CD4-positive, alpha-beta T cell treated with Interleukin-6 at 100 ng/mL for 8 hours (primary cell): ENCODE data around the gene TEX264.

Experiments
- DNase-seq: peaks from one replicate; pipeline ENCODE4 v3.0.0-alpha.2; 2020; ENCODE audit warnings: mixed read lengths, low spot score

TEX264 gene

DNA sequence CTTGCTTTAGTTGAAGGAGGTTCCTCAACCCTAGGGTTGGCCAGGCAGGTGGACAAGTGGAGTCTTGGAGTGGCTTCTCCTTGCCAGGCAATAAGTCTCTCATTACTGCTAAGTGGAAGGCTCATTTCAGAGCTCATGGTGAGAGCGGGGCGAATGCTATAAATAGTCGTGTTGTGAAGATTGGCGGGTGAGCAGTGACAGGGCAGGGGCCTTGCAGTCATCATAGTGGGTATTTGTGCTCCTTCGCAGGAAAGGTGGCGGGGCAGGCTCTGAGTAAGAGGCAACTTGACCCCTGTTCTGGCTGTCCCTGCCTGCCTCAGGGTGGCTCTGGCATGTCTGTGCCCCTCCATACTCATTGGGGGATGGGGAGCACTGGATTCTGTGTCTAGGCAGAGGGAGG, 27.2 kb downstream of the TEX264 start:
- no peak for DNase-seq

DNA sequence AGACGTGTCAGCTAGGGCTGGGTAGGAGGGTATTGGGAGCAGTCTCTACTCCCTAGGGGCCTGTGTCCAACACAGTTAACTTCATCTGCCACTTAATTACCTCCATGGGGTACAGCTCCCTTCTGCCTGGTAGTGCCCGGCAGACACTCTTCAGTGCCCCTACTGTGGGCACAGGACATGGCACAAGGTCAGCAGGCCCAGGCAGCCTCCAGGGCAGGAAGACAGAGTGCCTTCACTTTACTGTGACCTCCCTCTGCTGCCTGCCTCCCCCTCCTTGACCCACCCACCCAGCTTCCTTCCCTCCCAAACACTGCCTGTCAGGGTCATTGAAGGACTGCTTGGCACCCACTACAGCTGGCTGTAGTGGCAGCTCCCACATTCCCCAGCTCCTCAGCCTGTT, 29.4 kb downstream of the TEX264 start:
- no peak for DNase-seq

DNA sequence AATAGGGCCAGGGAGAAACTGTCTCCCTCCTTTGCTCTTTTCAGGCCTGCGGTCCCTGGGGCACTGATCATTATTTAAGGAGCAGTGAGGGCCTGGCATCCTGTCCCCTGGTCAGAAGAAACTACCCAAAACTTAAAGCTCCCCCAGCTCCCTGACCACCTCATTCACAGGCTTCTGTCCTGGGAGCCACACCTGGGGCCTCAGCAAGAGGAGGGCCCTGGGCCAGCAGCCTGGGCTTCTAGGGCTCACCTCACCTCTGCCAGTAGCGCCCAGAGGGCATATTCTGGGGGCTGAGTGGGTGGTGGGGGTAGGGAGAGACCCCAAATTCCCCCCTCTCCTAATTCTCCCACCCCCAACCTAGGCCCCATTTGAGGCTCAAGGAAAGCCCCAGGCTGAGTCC, 31.1 kb downstream of the TEX264 start:
- no peak for DNase-seq

DNA sequence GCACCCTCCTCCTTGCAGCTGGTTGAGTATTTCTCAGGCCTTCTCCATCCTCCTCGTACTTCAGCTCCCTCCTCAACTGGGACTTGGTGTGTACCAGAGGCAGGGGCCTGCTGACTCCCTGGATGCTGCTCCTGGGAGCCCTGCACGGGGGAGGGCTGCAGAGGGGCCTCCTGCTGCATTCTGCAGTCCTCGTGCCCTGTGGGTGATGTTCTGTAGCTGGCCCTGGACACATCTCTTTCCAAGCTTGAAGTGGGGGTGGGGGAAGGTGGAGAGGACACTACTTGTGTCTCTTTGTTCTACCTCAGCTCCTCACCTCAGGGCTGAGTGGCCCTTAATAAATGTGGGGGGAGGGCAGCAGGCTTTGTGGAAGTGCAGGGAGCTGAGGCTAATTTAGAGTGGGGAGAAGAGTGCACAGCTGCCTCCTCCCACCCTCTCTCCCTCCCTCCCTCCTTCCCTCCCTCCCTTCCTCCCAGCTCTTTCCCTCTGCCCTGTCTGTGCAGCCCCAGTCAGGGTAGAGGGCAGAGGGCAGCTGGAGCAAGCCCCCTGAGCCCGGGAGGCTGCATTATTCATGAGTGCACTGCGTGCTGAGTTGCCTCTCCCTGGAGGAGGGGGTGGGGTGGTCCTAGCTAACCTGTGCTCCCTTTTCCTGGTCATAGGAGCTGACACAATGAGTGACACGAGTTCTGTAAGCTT, 32.2 kb downstream of the TEX264 start:
- DNase-seq = no peak

DNA sequence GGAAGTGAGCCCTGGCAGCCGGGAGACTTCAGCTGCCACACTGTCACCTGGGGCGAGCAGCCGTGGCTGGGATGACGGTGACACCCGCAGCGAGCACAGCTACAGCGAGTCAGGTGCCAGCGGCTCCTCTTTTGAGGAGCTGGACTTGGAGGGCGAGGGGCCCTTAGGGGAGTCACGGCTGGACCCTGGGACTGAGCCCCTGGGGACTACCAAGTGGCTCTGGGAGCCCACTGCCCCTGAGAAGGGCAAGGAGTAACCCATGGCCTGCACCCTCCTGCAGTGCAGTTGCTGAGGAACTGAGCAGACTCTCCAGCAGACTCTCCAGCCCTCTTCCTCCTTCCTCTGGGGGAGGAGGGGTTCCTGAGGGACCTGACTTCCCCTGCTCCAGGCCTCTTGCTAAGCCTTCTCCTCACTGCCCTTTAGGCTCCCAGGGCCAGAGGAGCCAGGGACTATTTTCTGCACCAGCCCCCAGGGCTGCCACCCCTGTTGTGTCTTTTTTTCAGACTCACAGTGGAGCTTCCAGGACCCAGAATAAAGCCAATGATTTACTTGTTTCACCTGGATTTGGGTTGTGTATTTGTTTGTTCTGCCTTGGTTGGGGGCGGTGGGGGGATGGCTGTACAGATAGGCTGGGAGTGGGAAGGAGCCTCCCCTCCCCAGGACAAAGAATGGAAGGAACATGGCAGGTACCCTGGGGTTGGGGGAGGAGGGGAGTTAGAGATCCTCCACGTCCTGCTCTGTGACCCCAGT, 32.9 kb downstream of the TEX264 start:
- no peak for DNase-seq

DNA sequence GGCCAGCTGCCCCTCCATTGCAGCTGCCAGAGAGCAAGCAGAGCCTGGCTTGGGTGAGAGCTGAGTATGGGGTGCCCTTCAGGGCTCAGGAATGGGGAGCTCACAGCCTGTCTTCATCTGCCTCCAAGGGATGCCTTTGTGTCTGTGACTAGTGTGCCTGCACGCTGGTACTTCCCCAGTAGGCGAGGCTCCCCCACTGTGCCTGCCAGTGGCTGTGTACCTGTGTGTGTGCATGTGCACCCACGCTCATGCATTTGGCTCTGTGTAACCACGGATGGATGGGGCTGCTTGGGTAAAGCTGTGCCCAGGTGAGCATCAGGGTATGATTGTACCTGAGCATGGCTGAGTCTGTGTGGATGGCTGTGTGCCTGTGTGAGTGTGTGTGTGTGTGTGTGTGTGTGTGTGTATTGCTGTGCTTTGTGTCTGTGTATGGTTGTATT, 33.5 kb downstream of the TEX264 start:
- no peak for DNase-seq

DNA sequence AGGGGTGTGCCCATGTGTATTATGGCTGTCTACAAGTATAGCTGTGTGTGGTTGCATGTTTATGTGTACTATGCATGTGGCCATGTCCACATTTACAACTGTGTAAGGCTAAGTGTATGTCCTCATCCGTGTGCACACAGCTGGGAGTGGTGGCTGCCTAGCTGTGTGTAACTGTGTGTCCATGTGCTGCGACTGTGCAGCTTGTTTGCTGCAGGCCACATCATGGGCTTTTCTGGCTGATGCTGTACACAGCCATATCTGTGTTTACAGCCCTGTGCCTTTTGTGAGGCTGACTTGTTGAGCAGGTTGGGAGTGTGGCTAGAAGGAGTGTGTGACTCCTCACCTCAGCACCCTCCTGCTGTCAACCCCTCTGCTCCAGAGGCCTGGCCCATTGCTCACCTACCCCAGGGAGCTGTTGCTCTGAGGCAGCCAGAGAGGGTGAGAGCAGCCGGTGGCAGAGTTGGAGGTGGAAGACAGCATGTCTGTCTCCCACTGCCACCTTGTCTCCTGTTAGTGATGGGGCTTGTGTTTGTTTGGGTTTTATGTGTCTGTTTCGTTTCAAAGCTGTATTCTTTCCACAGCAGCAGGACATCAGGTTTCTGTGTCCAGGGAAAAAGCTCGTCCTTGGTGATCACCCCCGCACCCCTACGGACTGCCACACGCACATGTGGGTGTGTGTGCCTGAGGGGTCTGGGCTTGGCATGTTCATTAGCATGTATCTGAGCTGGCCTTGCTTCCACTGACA, 34.4 kb downstream of the TEX264 start:
- DNase-seq = no peak

DNA sequence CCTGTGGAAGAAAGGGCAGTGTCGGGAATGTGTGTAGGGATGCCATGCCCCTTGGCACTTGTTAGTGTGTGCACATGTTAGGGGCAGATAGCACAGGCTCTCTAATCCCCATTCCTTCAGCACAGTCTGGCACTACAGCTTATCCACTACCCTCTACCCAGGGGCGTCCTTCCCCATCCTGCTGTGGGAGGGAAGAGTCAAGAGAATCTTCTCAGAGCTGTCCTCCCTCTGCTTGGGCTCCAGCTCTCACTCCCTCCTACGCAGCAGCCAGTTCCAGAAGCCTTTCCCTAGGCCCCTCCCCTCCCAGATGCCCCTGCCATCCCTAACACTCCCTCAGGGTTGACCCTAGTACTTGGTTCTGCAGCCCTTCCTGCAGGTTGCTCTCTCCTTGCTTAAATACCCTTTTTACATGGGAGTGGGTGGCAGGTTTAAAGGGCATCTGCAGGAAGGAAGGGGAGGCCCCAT, 35.0 kb downstream of the TEX264 start:
- no peak for DNase-seq

DNA sequence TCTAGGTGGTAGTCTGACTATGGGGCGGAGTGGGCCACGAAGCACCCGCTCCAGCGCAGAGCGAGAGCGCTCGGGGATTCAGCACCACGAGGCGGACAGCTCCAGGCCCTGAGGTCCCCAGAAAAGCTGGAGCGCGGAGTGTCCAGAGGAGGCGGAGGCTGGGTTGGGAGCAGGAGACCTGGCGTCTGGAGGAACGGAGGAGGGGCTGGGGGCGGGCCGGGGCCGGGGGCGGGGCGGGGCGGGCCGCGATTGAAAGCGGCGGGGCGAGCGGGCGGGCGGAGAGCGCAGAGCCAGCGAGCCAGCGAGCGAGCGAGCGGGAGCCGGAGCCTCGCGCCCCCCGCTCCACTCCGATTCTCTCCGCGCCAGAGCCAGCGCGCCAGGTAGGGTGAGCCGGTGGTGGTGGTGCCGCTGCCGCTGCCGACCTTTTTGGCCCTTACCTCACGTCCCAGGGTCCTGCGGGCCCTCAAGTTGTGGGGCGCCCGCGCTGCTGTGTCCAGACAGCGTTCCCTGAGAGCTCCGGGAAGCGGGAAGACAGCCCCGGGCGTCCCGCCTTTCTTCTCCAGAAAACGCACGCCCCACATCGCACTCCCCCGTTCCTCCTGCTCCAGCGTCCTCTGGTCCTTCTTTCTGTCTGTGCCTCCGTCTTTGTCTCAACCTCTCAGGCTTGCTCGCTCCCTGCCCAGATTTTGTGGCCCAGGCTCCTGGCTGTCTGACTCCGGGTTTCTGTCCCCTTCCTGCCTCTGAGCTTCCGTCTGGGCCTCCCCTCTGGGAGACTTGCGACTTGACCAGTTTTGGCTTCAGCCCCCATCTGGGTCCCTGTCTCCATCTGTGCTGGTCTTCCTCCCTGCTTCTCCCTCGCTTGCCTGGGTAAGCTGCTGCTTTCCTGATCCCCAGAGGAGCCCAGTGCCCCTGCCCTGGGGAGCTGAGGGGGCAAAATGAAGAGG, 36.0 kb downstream of the TEX264 start, which contains the start of gene GRM2:
Gene GRM2 (plus strand): TSS at position 281 of the 944 bp plus-strand sequence. CDS start 1,916 bp downstream, outside the sequence.
- no peak for DNase-seq

DNA sequence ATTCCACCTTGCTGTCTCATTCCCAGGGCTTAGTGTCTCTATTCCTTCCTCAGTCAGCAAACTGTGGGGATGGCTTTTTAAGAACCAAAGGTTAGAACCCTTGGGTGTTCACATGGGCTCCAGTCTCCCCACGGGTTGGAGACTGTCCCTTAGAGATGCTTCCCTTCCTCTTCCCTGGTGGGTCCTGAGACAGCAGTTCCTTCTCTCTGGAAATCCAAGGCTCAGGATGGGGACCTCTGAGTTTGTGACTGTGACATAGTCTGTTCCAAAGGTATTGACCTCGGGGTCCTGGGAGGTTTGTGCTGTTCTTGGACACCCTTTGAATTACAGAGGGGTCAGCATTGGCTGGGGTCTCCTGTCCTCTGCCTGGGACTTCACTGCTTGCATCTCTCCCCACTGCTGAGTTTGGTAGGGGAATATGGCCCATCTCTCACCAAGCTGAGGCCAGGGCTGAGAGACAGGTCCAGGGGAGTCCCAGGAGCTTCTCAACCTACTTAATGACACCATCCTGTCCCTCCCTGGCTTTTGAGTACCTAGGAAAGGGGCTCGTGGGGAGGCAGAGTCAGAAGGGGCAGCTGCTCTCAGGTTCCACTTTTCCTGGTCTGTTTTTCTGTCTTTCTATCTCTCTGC, 37.3 kb downstream of the TEX264 start:
- no peak for DNase-seq

DNA sequence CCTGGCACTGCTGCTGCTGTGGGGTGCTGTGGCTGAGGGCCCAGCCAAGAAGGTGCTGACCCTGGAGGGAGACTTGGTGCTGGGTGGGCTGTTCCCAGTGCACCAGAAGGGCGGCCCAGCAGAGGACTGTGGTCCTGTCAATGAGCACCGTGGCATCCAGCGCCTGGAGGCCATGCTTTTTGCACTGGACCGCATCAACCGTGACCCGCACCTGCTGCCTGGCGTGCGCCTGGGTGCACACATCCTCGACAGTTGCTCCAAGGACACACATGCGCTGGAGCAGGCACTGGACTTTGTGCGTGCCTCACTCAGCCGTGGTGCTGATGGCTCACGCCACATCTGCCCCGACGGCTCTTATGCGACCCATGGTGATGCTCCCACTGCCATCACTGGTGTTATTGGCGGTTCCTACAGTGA, 38.0 kb downstream of the TEX264 start:
- DNase-seq = no peak

DNA sequence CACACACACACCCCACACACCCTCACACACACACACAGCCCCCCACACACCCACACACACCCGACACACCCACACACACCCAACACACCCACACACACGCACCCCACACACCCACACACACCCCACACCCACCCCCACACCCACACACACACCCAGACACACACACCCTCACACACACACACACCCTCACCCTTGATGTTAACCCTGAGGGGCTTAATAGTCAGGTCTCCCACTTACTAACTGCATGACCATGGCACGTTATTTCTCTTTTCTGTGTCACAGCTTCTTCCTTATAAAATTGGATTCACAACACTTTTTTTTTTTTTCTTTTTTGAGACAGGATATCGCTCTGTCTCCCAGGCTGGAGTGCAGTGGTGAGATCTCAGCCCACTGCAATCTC, 38.6 kb downstream of the TEX264 start:
- DNase-seq = no peak

DNA sequence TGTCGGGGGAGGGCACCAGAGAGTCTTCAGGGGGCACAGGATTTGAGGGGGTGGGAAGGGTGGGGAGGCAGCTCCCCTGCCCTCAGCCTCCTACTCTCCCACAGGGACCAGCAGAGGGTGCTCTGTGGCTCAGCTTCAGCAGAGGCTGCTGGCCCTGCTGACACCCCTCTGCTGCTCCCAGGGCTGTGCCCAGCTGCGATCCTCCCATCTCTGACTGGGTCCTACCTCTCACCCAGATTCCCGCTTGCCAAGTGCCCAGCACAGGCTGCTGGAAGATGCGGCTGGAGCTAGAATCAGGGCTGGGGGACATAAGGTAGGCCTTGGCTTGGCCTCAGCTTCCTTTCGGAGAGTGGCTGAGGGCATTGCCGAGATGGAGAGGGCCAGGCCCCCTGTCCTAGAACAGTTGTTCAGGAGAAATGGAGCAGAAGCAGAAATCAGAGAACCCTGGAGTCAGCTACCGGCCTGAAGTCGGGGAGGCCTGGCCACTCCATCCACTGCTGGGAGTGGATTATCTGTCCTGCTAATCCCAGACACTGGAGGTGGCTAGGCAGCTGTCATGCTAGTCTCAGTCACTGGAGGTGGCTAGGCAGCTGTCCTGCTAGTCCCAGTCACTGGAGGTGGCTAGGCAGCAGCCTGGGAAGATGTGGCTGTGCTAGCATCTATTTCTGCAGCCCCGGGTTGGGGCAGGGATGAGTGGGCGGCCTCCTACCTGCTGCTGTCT, 39.7 kb downstream of the TEX264 start:
- DNase-seq = no peak

DNA sequence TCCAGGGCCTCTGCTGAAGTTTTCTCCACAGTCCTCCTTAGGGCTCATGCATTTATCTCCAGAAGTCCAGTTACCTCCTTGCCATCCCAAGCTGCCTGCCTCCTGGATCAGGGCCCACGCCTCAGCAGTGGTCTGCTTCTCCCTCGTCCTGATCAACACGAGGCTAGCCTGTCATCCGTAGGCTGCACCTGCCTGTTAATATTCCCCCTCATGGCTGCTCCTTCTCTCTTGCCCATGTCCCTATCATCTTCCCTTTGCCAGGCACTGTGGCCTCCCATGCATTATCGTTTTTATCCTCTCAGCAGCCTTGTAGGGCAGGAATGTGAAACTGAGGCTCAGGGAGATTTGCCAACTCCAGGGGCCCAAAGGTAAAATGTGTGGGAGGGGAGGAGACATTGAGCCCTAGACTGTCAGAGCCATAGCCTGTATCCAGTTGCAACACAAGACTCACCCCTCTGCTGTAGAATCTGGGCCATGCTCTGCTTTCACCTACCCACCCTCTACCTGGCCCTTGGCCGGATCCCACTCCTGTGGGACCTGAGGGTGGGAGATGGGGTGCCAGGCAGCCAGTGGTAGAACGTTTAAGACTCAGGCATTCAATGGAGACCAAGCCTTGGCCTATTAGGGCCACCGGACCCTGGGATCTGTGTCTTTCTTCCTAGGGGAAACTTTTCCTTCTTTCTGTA, 40.4 kb downstream of the TEX264 start:
- no peak for DNase-seq

DNA sequence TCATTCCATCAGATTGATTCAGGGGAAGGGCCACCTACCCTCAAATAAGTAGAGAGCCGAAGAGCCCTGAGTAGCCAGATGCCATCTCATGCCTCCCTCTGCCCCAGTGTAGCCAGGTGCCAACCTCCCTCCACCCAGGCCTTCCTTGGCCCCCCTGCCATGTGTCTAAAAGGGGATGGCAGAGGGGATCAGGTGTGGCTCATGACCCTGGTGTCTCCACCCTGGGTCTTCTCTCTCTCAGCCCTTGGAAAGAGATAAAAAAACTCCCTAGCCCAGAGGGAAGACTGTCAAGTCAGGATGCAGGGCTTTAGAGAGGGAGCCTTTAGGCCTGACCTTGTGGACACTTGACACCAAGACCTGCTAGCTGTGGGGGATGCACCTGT, 41.0 kb downstream of the TEX264 start:
- no peak for DNase-seq

DNA sequence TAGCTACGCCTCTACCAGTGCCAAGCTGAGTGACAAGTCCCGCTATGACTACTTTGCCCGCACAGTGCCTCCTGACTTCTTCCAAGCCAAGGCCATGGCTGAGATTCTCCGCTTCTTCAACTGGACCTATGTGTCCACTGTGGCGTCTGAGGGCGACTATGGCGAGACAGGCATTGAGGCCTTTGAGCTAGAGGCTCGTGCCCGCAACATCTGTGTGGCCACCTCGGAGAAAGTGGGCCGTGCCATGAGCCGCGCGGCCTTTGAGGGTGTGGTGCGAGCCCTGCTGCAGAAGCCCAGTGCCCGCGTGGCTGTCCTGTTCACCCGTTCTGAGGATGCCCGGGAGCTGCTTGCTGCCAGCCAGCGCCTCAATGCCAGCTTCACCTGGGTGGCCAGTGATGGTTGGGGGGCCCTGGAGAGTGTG, 41.5 kb downstream of the TEX264 start:
- no peak for DNase-seq

DNA sequence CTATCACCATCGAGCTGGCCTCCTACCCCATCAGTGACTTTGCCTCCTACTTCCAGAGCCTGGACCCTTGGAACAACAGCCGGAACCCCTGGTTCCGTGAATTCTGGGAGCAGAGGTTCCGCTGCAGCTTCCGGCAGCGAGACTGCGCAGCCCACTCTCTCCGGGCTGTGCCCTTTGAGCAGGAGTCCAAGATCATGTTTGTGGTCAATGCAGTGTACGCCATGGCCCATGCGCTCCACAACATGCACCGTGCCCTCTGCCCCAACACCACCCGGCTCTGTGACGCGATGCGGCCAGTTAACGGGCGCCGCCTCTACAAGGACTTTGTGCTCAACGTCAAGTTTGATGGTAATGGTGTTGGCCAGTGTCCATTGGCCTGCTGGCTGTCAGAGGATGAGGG, 41.9 kb downstream of the TEX264 start:
- DNase-seq = no peak

DNA sequence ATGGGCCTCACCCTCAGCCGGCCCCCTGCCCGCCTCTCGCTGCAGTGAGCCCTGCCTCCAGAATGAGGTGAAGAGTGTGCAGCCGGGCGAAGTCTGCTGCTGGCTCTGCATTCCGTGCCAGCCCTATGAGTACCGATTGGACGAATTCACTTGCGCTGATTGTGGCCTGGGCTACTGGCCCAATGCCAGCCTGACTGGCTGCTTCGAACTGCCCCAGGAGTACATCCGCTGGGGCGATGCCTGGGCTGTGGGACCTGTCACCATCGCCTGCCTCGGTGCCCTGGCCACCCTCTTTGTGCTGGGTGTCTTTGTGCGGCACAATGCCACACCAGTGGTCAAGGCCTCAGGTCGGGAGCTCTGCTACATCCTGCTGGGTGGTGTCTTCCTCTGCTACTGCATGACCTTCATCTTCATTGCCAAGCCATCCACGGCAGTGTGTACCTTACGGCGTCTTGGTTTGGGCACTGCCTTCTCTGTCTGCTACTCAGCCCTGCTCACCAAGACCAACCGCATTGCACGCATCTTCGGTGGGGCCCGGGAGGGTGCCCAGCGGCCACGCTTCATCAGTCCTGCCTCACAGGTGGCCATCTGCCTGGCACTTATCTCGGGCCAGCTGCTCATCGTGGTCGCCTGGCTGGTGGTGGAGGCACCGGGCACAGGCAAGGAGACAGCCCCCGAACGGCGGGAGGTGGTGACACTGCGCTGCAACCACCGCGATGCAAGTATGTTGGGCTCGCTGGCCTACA, 44.4 kb downstream of the TEX264 start:
- no peak for DNase-seq

DNA sequence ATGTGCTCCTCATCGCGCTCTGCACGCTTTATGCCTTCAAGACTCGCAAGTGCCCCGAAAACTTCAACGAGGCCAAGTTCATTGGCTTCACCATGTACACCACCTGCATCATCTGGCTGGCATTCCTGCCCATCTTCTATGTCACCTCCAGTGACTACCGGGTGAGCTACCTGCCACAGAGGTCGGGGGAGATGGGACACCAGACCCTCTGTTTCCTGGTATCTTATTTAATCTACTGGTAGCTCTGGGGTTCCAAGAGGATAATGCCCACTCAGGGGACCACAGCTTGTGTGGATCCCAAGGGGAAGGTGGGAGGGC, 44.9 kb downstream of the TEX264 start:
- DNase-seq = no peak
